Femur (tissue), 1 donor: Measurements from ENCODE around the gene PNMT.

Experiments used
- DNase-seq: peaks from one replicate; pipeline ENCODE4 v3.0.0-alpha.2; 2017

The PNMT gene

GRCh38 chr17:39667945-39668924, at the start of gene PNMT:
Gene PNMT (plus strand): TSS chr17:39668453. CDS start chr17:39668476, 23 bp downstream.
- DNase-seq, result peak; percentile 79

- DNase-seq, result no peak
Observed at GRCh38 chr17:39618956-39619785, 49.1 kb upstream of the PNMT start.

GRCh38 chr17:39619786-39620101, 48.5 kb upstream of the PNMT start:
- no peak for DNase-seq

- peak; percentile 94 for DNase-seq
Observed at GRCh38 chr17:39621523-39622379, 46.5 kb upstream of the PNMT start.

GRCh38 chr17:39622380-39623006, 45.8 kb upstream of the PNMT start:
- DNase-seq, result no peak

GRCh38 chr17:39623356-39623950, 44.8 kb upstream of the PNMT start:
- peak; percentile 85 for DNase-seq

GRCh38 chr17:39624313-39624712, 43.9 kb upstream of the PNMT start:
- DNase-seq, result no peak

GRCh38 chr17:39625198-39625785, 43.0 kb upstream of the PNMT start:
- no peak for DNase-seq

GRCh38 chr17:39626171-39627046, 41.8 kb upstream of the PNMT start, which contains the start of gene PPP1R1B:
Gene PPP1R1B (plus strand): TSS chr17:39626952. CDS start chr17:39627393, 441 bp downstream.
- DNase-seq, result no peak

- DNase-seq, result no peak
Observed at GRCh38 chr17:39627047-39627711, 41.1 kb upstream of the PNMT start.

GRCh38 chr17:39627712-39628516, 40.3 kb upstream of the PNMT start:
- no peak for DNase-seq

GRCh38 chr17:39628655-39629493, 39.4 kb upstream of the PNMT start:
- DNase-seq, result no peak

GRCh38 chr17:39629494-39629880, 38.8 kb upstream of the PNMT start:
- DNase-seq, result no peak

- DNase-seq, result no peak
Observed at GRCh38 chr17:39629898-39630297, 38.4 kb upstream of the PNMT start.

GRCh38 chr17:39631403-39631802, 36.9 kb upstream of the PNMT start:
- no peak for DNase-seq

- no peak for DNase-seq
Observed at GRCh38 chr17:39632153-39632941, 35.9 kb upstream of the PNMT start.

- DNase-seq, result no peak
Observed at GRCh38 chr17:39633570-39634183, 34.6 kb upstream of the PNMT start.
